ENCODE results near the gene ADD1.
"Not testable (repeated sequence)": the region's sequence is repeated elsewhere in the genome, so short reads cannot be mapped to it uniquely, and the experiment has no call there.

ADD1 gene

GRCh38 chr4:2953496-2953895 lies 109.9 kb downstream of the ADD1 start:
- ATAC-seq (no peak), DNase-seq (no peak)
- Mint-ChIP-seq H3K9me3 (no peaks in the 10 kb centered on the region), H3K4me3 (peak overlapping the region; percentile 69), H3K27me3 (no peaks in the 10 kb centered on the region), H3K4me1 (peaks cover 59% of the 10 kb centered on the region), H3K36me3 (ENCODE audit: low read depth) (peaks cover 84% of the 10 kb centered on the region), H3K27ac (peak overlapping the region; percentile 94)

GRCh38 chr4:2954358-2955185 lies 110.9 kb downstream of the ADD1 start:
- Mint-ChIP-seq H3K27ac (peak overlapping the region; percentile 94), H3K36me3 (ENCODE audit: low read depth) (peaks cover 84% of the 10 kb centered on the region), H3K27me3 (no peaks in the 10 kb centered on the region), H3K4me3 (peak overlapping the region; percentile 69), H3K9me3 (no peaks in the 10 kb centered on the region), H3K4me1 (peaks cover 67% of the 10 kb centered on the region)
- peak; percentile 75 for DNase-seq
- ATAC-seq: peak; percentile 90

GRCh38 chr4:2955186-2956044 lies 111.8 kb downstream of the ADD1 start:
- not testable (repeated sequence) for DNase-seq, H3K9me3 Mint-ChIP-seq, H3K27me3 Mint-ChIP-seq, ATAC-seq, H3K4me3 Mint-ChIP-seq
- peak overlapping the region; percentile 87 for H3K27ac Mint-ChIP-seq
- peaks cover 82% of the 10 kb centered on the region for H3K36me3 Mint-ChIP-seq (ENCODE audit: low read depth)
- H3K4me1 Mint-ChIP-seq: peaks cover 72% of the 10 kb centered on the region

GRCh38 chr4:2958446-2958845 lies 114.8 kb downstream of the ADD1 start:
- H3K4me3 Mint-ChIP-seq: peak overlapping the region; percentile 50

GRCh38 chr4:2960450-2960849 lies 116.8 kb downstream of the ADD1 start:
- Mint-ChIP-seq H3K4me3 (peak overlapping the region; percentile 70), H3K36me3 (ENCODE audit: low read depth) (peaks cover 54% of the 10 kb centered on the region), H3K4me1 (peaks cover 63% of the 10 kb centered on the region)
- not testable (repeated sequence) for H3K9me3 Mint-ChIP-seq, H3K27ac Mint-ChIP-seq, ATAC-seq, H3K27me3 Mint-ChIP-seq, DNase-seq

More at GRCh38 chr4:2958446-2958845, 114.8 kb downstream of the ADD1 start:
- no peak for ATAC-seq
- Mint-ChIP-seq H3K27ac (peak overlapping the region; percentile 73), H3K27me3 (no peaks in the 10 kb centered on the region), H3K4me1 (peaks cover 71% of the 10 kb centered on the region), H3K9me3 (no peaks in the 10 kb centered on the region), H3K36me3 (ENCODE audit: low read depth) (peaks cover 66% of the 10 kb centered on the region)
- no peak for DNase-seq

- no peaks in the 10 kb centered on the region for H3K27me3 Mint-ChIP-seq
- peaks cover 56% of the 10 kb centered on the region for H3K4me1 Mint-ChIP-seq
- H3K27ac Mint-ChIP-seq: peak overlapping the region; percentile 84
- H3K9me3 Mint-ChIP-seq: no peaks in the 10 kb centered on the region
- DNase-seq (no peak), ATAC-seq (peak; percentile 13)
- H3K36me3 Mint-ChIP-seq (ENCODE audit: low read depth): peaks cover 44% of the 10 kb centered on the region
- H3K4me3 Mint-ChIP-seq: peak overlapping the region; percentile 90
Observed at GRCh38 chr4:2961421-2961810, 117.8 kb downstream of the ADD1 start.

- H3K4me3 Mint-ChIP-seq: peak overlapping the region; percentile 90
- DNase-seq (peak; percentile 66), ATAC-seq (peak; percentile 58)
- peak overlapping the region; percentile 84 for H3K27ac Mint-ChIP-seq
- peaks cover 50% of the 10 kb centered on the region for H3K4me1 Mint-ChIP-seq
- H3K36me3 Mint-ChIP-seq (ENCODE audit: low read depth): peaks cover 39% of the 10 kb centered on the region
- H3K9me3 Mint-ChIP-seq: no peaks in the 10 kb centered on the region
- H3K27me3 Mint-ChIP-seq: no peaks in the 10 kb centered on the region
Observed at GRCh38 chr4:2961811-2962441, 118.3 kb downstream of the ADD1 start.

GRCh38 chr4:2962614-2963174 lies 119.0 kb downstream of the ADD1 start:
- H3K27ac Mint-ChIP-seq: peak overlapping the region; percentile 84
- no peak for DNase-seq
- peaks cover 44% of the 10 kb centered on the region for H3K4me1 Mint-ChIP-seq
- peak; percentile 15 for ATAC-seq
- no peaks in the 10 kb centered on the region for H3K9me3 Mint-ChIP-seq
- peak overlapping the region; percentile 90 for H3K4me3 Mint-ChIP-seq
- H3K27me3 Mint-ChIP-seq: no peaks in the 10 kb centered on the region
- H3K36me3 Mint-ChIP-seq (ENCODE audit: low read depth): peaks cover 33% of the 10 kb centered on the region

GRCh38 chr4:2963175-2963965 lies 119.7 kb downstream of the ADD1 start, which contains the start of the genes GRK4 and NOP14:
Gene GRK4 (plus strand): TSS chr4:2963571. CDS start chr4:2964071, 500 bp downstream.
Gene NOP14 (minus strand): TSS chr4:2963406. CDS start chr4:2963319, 87 bp downstream.
- H3K9me3 Mint-ChIP-seq: no peaks in the 10 kb centered on the region
- H3K4me3 Mint-ChIP-seq: peak within 1 kb of the TSS; percentile 90
- peak within 1 kb of the TSS; percentile 84 for H3K27ac Mint-ChIP-seq
- H3K27me3 Mint-ChIP-seq: no peaks in the 10 kb centered on the region
- peak; percentile 91 for ATAC-seq
- peaks cover 26% of the 10 kb centered on the region for H3K36me3 Mint-ChIP-seq (ENCODE audit: low read depth)
- peak; percentile 95 for DNase-seq
- peaks cover 37% of the 10 kb centered on the region for H3K4me1 Mint-ChIP-seq

- peak; percentile 3 for ATAC-seq
- H3K4me3 Mint-ChIP-seq: peak overlapping the region; percentile 90
- H3K27me3 Mint-ChIP-seq: no peaks in the 10 kb centered on the region
- H3K27ac Mint-ChIP-seq: peak overlapping the region; percentile 81
- H3K36me3 Mint-ChIP-seq (ENCODE audit: low read depth): peaks cover 20% of the 10 kb centered on the region
- H3K4me1 Mint-ChIP-seq: peaks cover 31% of the 10 kb centered on the region
- DNase-seq: no peak
- no peaks in the 10 kb centered on the region for H3K9me3 Mint-ChIP-seq
Observed at GRCh38 chr4:2963966-2964471, 120.4 kb downstream of the ADD1 start.

- H3K9me3 Mint-ChIP-seq: no peaks in the 10 kb centered on the region
- DNase-seq (no peak), ATAC-seq (no peak)
- H3K27me3 Mint-ChIP-seq: no peaks in the 10 kb centered on the region
- peak overlapping the region; percentile 90 for H3K4me3 Mint-ChIP-seq
- H3K27ac Mint-ChIP-seq: peak overlapping the region; percentile 81
- H3K36me3 Mint-ChIP-seq (ENCODE audit: low read depth): peaks cover 15% of the 10 kb centered on the region
- peaks cover 25% of the 10 kb centered on the region for H3K4me1 Mint-ChIP-seq
Observed at GRCh38 chr4:2964706-2965258, 121.1 kb downstream of the ADD1 start.

- ATAC-seq (no peak), DNase-seq (no peak)
- no peak overlapping the region for H3K27ac Mint-ChIP-seq
- H3K4me3 Mint-ChIP-seq: peak overlapping the region; percentile 90
- H3K27me3 Mint-ChIP-seq: no peaks in the 10 kb centered on the region
- H3K9me3 Mint-ChIP-seq: no peaks in the 10 kb centered on the region
- peaks cover 13% of the 10 kb centered on the region for H3K36me3 Mint-ChIP-seq (ENCODE audit: low read depth)
- peaks cover 21% of the 10 kb centered on the region for H3K4me1 Mint-ChIP-seq
Observed at GRCh38 chr4:2965262-2965661, 121.6 kb downstream of the ADD1 start.

- DNase-seq (no peak), ATAC-seq (no peak)
- no peaks in the 10 kb centered on the region for H3K27me3 Mint-ChIP-seq
- H3K4me3 Mint-ChIP-seq: no peak overlapping the region
- no peaks in the 10 kb centered on the region for H3K9me3 Mint-ChIP-seq
- H3K36me3 Mint-ChIP-seq (ENCODE audit: low read depth): no peaks in the 10 kb centered on the region
- peaks cover 11% of the 10 kb centered on the region for H3K4me1 Mint-ChIP-seq
- H3K27ac Mint-ChIP-seq: no peak overlapping the region
Observed at GRCh38 chr4:2968381-2968780, 124.7 kb downstream of the ADD1 start.
